GM21576 (cell line): ENCODE results near the gene TLR5.

Experiments
- ATAC-seq: cut with Tn5 transposase; IDR thresholded peaks from one replicate; pipeline ENCODE4 v1.9.1; 2021; ENCODE audit warnings: mild to moderate bottlenecking, moderate library complexity; ENCODE audit not compliant: unreplicated experiment

The TLR5 gene

GRCh38 chr1:223110952-223111351 lies 32.1 kb downstream of the TLR5 start:
- ATAC-seq = no peak

- no peak for ATAC-seq
Observed at GRCh38 chr1:223109581-223110026, 33.4 kb downstream of the TLR5 start.

GRCh38 chr1:223106856-223107255 lies 36.2 kb downstream of the TLR5 start:
- ATAC-seq = no peak

GRCh38 chr1:223105568-223105967 lies 37.5 kb downstream of the TLR5 start:
- no peak for ATAC-seq

- no peak for ATAC-seq
Observed at GRCh38 chr1:223102797-223103533, 40.1 kb downstream of the TLR5 start.

- ATAC-seq = no peak
Observed at GRCh38 chr1:223097713-223098112, 45.3 kb downstream of the TLR5 start.

- ATAC-seq = no peak
Observed at GRCh38 chr1:223095870-223096269, 47.2 kb downstream of the TLR5 start.

GRCh38 chr1:223091896-223092295 lies 51.2 kb downstream of the TLR5 start:
- no peak for ATAC-seq

GRCh38 chr1:223089250-223089649 lies 53.8 kb downstream of the TLR5 start:
- ATAC-seq = no peak

GRCh38 chr1:223088713-223089240 lies 54.3 kb downstream of the TLR5 start:
- no peak for ATAC-seq

- no peak for ATAC-seq
Observed at GRCh38 chr1:223087291-223088255, 55.5 kb downstream of the TLR5 start.

- no peak for ATAC-seq
Observed at GRCh38 chr1:223084464-223084866, 58.6 kb downstream of the TLR5 start.

- ATAC-seq = no peak
Observed at GRCh38 chr1:223083831-223084230, 59.2 kb downstream of the TLR5 start.

- ATAC-seq = no peak
Observed at GRCh38 chr1:223082914-223083313, 60.1 kb downstream of the TLR5 start.

- peak; percentile 96 for ATAC-seq
Observed at GRCh38 chr1:223081181-223081994, 61.7 kb downstream of the TLR5 start.

GRCh38 chr1:223079498-223079897 lies 63.5 kb downstream of the TLR5 start:
- no peak for ATAC-seq

GRCh38 chr1:223077247-223077833 lies 65.7 kb downstream of the TLR5 start:
- ATAC-seq = no peak

GRCh38 chr1:223076362-223076761 lies 66.7 kb downstream of the TLR5 start:
- no peak for ATAC-seq

- ATAC-seq = no peak
Observed at GRCh38 chr1:223075834-223076233, 67.2 kb downstream of the TLR5 start.
